COR-L47 (cell line): ENCODE measurements around the gene BAG3.
"Not testable (repeated sequence)": the region's sequence is repeated elsewhere in the genome, so short reads cannot be mapped to it uniquely, and the experiment has no call there.

ENCODE experiments used
- DNase-seq: peaks from one replicate; lab custom pipeline; 2025; lab: John Stamatoyannopoulos, UW

Gene BAG3

DNA sequence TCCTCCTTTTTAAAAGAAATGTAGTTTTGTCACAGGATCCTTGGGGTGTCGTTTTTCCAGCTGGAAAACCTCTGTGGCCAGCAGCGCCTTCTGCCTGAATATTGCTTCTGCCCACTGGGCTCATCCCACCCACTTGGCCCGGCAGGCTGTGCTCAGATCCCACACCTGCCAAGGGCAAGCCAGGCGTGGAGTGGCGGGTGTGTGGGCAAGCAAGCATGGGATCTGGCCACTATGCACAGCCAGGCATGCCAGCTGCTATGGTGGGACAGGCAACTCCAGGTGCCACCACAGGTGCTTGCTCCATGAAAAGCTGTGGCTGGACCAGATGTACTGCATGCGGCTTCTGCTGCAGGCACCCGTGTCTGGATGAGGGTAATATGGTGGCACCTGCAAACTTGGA lies 43.4 kb downstream of the BAG3 start:
- no peak for DNase-seq

DNA sequence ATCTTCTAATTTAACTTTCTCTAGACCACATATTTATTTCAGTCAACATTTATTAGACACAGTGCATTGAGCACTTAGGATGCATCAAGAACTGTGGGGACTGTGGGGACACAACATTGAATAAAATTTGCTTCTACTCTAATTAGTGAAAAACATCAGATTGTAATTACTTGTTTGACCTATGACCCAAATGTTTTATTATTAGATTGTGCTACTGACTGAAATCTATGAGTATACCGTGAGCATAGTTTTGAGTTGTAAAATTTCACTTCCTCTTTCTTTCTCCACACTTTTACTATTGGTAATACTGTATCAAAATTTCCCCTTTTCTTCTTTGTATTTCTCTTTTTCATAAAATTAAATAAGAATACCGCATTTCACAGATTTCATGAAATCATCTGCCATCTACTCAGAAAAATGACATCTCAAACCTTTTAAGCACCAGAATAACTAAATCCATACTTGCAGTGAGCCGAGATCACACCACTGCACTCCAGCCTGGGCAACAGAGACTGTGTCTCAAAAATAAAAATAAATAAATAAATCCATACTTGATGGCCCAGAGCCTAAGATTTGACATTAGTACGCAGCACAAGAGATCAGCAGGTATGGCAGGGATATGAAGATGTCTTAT lies 49.3 kb downstream of the BAG3 start:
- DNase-seq, result no peak

DNA sequence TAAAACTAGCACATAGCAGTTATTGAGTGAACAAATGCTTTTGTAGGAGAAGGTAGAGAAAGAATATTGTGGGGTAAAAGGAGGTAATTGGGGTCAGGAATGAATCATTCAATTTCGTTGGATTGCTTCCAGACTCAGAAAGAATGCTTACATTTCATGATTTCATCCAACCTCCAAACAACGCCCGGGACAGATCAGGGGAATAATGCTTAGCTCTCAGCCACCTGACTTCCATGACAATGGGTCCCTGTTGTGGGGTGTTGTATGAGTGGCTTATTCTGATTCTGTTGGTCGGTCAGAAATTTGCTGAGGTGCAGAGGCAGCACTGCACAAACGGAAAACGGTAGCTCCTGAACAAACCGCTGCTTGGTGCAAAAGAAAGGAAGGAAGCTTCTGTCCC lies 50.7 kb downstream of the BAG3 start:
- DNase-seq, result no peak

DNA sequence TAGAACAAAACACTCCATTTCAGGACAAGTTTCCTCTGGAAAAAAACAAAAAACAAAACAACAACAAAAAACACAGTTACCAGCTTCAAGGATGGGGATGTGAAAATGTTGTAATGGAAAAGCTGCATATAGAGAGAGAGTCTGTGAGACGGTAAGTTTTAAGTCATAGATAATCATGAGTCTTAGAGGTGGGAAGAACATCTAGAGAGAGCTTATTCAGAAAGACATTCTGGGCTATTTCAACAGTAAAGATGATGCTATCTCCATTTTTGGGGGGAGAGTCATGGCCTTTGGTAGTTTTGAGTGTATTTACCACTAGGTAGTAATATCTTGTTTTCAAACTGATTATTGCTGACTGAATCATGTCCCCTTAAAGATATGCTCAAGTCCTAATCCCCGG lies 51.4 kb downstream of the BAG3 start:
- no peak for DNase-seq

DNA sequence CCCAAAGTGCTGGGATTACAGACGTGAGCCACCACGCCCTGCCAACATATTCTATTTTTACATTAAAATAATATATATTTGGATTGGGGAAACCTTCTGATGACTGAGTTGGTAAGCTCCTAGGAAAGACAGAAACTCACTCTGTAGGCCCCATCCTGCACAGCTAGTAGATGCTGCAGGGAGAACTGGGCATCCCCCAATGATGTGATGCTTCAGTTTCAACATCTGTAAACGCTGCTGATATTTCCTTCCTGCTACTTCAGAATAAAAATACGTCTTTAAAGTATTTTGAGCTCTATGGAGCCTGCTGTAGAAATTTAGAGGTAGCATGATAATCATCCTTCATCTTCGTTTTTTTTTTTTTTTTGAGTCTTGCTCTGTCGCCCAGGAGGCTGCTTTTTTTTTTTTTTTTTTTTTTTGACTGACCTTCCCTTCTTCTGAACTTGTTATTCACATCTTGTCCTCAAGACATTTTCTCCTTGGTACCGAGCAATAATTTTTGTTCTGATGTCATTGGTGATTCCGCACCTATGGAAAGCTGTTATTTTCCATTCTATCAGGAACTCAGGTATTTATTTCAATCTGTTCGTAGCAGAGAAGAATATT lies 52.8 kb downstream of the BAG3 start:
- no peak for DNase-seq

DNA sequence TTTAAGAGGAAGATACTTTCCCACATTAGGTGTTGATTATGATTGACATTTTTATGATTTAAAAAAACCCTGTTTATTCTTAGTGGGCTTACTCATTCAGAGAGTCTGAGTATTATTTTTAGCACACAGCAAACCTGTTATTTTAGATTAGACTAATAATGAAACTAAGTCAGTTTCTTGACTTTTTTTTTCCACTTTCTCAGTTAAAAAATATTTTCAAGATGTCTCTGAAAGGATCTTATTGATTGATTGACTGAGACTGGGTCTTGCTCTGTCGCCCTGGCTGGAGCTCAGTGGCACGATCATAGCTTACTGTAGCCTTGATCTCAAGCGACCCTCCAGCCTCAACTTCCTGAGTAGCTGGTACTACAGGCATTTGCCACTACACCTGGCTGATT lies 54.3 kb downstream of the BAG3 start:
- DNase-seq, result no peak

DNA sequence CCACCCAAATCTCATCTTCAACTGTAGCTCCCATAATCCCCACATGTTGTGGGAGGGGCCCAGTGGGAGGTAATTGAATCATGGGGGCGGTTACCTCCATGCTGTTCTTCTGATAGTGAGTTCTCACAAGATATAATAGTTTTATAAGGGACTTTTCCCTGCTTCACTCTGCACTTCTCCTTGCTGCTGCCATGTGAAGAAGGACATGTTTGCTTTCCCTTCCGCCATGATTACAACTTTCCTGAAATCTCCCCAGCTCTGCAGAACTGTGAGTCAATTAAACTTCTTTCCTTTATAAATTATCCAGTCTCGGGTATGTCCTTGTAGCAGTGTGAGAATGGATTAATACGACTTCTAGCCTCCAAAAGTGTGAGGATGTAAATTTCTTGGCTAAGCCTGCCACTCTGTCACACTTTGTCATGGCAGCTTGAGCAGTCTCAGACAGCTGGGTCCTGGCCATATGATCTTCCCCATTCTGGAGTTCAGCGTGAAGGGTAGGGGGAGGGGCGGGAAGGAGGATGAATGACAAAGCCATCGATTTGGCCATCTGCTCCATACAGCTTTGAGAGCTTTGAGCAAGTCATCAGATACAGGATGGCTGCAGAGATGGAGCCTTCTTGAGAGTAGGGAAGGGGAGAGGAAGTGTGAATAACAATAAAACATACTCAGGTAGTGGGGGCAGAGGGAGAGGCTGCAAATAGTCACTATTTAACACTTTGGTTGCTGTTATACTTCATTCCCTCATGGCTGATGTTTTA lies 55.5 kb downstream of the BAG3 start:
- no peak for DNase-seq

DNA sequence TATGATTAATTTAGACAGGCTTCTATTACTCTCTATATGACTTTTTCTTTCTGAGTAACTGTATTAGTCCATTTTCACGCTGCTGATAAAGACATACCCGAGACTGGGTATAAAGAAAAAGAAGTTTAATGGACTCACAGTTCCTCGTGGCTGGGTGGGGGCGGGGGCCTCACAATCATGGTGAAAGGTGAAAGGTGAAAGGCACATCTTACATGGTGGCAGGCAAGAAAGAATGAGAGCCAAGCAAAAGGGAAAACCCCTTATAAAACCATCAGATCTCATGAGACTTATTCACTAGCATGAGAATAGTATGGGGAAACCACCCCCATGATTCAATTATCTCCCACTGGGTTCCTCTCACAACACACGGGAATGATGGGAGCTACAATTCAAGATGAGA lies 56.2 kb downstream of the BAG3 start:
- DNase-seq, result not testable (repeated sequence)

DNA sequence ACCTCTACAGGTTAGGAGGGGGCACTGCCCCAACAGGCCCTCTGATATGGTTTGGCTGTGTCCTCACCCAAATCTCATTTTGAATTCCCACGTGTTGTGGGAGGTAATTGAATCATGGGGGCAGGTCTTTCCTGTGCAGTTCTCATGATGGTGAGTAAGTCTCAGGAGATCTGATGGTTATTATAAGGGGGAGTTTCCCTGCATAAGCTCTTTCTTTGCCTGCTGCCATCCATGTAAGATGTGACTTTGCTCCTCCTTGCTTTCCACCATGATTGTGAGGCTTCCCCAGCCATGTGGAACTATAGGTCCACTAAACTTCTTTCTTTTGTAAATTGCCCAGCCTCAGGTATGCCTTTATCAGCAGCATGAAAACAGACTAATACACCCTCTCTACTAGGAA lies 59.8 kb downstream of the BAG3 start:
- DNase-seq, result not testable (repeated sequence)

DNA sequence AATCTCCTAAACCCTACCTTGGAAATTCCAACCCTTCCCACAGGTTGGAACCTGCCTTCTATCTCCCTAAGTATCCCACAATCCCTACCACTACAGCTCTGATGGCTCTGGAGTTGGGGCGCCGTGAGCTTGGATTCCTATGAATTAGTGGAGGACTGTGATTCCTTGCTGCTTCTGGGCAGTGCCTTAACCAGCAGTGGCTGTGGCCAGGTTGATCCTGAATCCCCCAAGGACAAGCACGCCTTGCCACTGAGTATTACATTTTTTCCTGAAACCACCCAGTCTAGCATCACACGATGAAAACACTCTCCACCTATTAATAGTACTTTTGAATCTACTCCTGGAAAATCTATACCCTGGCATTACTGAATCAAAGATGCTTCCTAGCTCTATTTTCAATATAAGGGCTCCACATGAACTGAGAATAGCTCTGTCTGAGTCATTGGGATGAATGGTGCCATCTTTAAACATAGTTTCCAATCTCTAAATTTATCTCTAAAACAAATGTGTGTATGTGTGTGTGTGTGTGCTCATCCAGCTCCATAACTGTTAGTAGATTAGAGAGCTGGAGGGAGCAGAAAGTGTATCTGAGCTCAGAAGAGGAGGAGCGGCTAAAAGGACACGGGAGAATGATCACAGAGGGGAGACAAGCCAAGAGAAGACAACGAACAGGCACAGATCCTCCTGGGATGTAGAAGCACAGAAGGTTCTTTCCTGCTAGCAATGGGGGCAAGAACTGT lies 62.7 kb downstream of the BAG3 start:
- DNase-seq, result no peak

DNA sequence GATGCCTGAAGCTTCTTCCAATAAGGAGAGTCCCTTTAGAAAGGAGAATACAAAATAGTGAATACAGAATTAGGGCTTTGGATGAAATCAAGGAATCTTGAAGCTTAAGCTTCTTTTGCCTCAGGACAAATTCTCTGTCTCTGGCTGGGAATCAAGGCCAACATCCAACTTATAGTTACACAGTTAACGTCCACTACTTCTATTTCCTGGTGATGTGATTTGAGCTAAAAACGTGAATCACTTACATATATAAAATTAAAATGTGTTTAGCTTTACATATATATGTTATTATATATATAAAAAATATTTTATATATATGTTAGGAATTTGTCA lies 63.3 kb downstream of the BAG3 start:
- no peak for DNase-seq

DNA sequence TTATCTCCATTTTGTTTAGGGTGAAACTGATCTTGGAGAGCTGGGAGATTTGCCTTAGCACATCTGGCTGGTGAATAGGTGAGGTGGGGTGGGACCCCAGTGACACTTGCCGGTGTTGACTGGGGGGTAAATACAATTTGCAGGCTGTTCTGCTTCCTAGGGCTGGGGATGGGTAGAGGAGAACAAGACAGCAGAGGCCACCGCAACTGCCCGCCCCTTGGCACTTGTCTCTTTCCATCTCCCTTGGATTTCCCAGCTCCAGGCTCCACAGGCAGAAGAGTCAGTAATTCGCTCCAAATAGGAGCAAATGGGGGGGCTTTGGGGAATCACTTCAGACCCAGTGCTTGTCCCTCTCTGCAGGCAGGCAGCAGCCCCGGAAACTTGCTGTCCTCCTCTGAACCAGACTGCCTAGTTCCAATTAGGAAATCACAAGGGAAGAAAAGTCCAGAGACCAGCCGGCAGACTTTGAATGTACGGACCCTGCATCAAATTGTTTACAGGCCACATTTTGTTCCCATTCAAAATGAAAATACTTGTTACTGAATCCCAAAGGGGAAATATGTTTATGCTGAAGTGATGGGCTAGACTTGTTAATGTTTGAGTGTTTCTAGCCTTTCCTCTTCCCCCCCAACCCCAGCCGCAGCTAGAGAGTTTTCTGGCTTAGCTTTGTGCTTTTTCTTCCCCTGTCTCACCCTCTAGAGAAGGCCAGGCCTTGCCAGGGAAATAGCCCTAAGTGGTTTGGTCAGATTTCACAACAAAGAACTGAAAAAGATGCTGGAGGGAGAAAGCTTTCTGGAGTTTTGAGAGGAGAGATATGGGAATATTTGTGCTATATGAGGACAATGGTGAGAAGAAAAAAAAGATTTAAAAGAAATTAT lies 64.7 kb downstream of the BAG3 start:
- no peak for DNase-seq

DNA sequence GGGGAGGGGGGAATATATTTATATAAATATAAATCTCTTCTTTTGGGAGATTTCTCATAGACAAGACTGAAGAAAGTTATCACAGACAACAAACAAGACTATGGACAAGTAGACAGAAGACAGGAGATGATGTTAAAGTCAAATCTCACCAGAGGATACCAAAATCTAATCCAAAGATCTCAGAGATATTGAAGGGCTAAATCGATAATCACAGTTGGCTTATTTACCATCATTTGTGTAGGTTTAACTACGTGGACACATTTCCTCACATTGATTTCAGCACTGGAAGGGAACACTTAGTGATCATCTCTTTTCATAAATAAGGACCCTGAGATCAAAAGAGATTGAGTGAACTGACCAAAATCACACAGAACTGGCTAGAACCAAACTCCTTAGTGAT lies 72.0 kb downstream of the BAG3 start:
- no peak for DNase-seq

DNA sequence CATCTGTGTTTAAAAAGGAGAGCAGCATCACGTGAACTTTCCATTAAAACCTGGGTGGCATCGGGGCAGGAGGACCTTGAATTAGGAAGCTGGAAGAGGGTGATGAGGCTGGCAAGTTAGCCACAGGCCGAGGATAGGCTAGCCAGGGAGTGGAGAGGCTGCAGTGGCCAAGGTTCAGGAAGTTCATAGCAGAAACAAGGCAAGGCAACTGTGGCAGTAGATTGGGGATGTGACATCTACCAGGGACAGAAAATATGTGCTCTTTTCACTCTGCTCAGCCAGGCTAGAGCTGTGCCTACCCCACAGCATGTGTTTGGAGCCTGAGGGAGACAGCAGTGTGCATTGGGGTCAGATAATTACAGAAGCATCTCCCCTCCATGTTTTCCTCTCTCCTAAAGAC lies 72.4 kb downstream of the BAG3 start:
- no peak for DNase-seq

DNA sequence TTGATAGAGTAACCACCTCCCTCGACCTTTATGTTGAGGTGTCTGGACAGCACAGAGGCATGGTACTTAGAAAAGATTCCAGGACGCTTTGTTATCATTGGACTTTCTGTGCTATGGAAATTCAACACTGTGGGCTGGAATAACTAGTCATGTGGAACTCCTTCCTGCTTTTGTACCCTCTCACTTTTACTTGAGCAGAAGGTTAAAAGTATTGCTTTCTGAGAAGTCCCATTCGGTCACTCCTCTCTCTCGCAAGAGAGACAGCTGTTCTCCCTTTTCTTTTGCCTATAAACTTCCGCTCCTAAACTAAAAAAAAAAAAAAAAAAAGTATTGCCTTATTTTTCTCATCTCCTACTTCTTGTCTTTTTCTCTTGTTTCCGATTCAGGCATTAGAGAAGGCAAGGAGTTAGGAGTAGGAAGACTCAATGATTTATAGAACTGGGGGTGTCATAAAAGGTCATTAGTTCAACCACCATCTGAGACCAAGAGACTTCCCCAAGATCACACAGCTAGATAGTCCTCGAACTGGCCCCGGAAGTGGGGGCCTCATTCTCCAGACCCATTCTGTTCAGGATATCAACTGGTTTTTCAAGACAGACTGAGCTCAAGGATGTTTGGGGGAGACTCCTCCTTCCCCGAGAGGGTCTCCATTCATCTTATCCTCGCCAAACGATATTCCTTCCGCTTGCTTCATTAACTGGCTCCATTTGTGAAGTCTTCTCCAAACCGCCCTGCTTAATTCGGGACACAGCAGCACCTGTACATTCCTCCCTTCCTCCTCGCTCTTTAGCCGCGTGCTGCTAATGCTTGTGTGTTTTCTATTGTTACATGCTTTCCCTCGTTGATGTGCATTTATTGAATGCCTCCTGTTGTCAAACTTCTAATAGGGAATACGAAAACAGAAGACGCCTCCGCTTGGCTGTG lies 73.7 kb downstream of the BAG3 start:
- DNase-seq, result no peak

DNA sequence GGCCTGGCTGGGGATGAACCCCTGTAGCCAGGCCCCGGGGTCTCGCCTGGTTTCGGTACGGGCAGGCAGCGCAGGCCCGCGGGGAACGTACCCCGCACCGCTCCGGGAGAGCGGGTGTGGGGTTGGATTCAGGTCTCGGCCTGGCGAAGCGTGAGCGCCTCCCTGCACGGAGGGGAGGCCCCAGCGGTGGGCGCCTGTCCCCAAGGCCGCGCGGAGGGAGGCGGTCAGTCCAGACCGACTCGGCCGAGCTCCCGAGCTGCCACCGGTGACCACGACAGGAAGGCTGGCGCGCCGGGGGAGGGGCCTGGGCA lies 74.3 kb downstream of the BAG3 start:
- no peak for DNase-seq

DNA sequence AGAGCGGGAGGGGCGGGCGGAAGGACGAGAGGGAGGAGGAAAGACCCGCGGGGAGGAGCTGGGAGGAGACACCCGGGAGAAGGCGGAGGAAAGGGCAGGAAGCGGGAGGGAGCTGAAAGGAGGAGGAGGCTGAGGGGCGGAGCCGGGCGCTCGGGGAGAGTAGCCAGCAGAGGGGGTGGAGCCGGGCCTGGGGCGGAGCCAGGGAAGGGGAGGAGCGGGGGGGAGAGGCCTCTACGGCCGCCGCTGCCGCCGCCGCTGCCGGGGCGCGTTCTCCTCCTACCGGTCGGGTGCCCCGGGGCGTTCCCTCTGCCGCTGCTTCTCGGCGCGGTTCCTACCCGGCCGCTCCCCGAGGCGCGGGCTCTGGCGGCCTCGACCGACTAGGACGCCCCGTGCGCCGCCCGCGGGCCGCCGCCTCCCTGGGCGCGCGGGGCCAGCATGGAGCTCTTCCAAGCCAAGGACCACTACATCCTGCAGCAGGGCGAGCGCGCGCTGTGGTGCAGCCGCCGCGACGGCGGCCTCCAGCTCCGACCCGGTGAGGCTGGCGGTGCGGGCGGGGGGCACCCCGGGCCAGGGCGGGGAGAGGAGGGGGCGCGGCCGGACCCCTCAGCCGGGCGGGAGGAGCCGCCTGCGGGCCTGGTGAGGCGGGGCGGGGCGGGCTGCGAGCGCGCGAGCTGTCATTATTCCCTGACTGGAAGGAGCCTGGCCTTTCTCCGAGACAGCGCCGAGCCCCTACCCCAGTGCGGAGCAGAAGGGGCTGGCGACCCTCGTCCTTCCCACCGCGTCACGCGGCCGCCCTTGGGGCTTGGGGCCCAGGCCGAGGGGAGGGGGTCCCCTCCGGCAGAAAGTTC lies 74.9 kb downstream of the BAG3 start, which contains the start of gene INPP5F:
TSS of gene INPP5F (plus strand) at position 223 of the 848 bp plus-strand sequence. CDS start at position 436, 213 bp downstream.
- peak; percentile 79 for DNase-seq

DNA sequence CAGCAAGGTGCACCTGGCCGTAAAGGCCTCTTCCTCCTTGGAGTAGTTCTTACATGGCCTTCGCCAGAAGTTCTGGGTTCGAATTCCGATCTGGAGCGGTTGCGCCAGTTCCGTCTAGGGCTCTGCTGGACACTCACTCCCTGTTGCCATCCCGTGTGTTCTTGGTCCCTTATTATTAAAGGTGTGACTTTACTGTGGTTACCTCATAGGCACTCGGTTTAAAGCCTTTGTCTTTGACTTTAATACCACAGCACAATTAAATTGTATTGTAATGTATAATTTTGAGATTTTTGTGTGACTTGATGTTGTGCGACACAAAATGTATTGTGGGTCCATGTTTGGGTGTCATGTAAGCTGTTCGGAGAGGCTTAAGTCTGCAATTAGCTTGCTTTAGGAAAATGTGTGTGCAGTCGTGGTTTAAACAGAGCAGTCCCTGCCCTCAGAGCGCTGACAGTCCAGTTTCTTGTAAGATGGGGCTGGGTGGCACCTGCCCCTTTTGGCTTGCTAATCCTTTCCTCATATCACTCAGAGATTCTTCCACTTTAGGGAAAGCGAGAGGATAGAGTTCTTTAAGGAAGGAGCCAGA lies 75.6 kb downstream of the BAG3 start:
- DNase-seq, result no peak
